Stimulated activated CD8-positive, alpha-beta memory T cell treated with anti-CD3 and anti-CD28 coated beads, Interleukin-12 subunit alpha, Interleukin-12 subunit beta, amount 100 ng/mL, for 4 hours (primary cell): ENCODE measurements around the gene SNX13.

Experiments
- DNase-seq: peaks from one replicate; pipeline ENCODE4 v3.0.0-alpha.2; 2020; ENCODE audit warnings: low read depth

Gene SNX13

DNA sequence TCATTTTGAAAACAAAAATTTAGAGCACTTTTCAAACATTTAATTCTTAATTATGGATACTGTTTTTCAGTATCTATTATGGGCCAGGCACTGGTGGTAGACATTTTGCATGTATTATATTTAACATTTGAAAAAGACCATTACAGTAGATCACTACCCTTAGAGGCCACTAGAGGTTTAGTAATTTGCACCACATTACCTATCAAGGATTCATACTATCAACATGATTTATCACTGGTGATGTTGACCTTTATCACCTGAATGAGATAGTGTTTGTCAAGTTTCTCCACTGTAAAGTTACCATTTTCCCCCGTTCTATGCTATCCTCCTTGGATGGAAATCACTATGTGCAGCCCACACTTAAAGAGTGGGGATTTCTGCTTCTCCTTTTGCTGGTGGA is 4.4 kb upstream of the SNX13 start:
- no peak for DNase-seq

DNA sequence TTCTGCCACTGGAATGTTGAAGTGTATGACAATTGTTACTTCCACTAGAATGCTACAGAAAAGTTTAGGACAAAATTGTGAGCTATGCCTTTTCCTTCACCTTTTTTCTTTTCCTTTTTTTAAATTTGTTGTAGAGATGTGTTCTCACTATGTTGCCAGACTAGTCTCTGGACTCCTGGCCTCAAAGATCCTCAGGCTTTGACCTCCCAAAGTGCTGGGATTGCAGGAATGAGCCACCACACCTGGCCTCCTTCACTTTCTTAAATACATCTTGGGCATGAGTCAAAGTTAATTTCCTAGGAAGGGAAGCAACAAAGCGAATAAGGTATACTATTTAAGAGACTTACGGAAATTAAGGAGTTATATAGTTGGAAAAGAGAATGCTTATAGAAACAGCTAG is 2.7 kb upstream of the SNX13 start:
- DNase-seq = no peak

DNA sequence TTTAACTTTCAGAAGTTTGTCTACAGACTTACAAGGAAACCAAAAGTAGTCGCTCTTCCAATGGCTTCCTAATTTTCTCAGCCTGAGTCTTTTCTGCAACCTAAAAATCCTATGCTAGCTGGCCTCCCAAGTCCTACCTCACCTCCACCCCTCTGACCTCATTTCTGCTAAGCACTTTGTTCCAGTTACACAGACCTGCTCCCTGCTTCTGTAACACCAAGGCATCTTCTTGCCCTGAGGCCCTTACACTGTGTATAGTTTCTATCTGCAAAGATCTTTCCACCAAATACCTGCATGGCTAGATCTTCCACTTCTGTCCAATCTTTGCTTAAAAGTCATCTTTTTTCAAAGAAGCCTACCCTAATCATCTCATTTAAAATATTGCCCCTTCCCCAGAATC is 1.9 kb upstream of the SNX13 start:
- no peak for DNase-seq

DNA sequence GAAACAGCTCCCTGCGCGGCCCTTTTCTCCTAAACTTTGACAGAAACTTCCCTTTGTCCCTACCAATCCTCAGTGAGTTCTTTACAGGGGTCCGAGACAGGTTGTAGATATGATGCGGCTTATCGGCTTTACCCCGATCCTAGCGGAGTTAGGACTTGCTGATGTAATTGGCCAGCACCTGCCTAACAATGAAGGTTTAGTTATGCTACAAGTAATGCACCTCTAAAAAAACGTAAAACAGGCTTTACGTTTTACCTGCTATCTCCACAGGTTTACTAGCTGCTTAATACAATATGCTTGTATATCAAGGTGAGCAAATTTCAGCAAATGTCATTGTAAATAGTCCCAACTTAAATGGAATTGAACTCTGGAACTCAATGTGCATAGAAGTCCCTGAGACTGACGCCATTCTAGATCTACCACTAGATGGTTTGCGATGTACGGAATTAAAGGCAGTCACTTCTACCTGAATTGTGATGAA is 697 bp upstream of the SNX13 start:
- no peak for DNase-seq

DNA sequence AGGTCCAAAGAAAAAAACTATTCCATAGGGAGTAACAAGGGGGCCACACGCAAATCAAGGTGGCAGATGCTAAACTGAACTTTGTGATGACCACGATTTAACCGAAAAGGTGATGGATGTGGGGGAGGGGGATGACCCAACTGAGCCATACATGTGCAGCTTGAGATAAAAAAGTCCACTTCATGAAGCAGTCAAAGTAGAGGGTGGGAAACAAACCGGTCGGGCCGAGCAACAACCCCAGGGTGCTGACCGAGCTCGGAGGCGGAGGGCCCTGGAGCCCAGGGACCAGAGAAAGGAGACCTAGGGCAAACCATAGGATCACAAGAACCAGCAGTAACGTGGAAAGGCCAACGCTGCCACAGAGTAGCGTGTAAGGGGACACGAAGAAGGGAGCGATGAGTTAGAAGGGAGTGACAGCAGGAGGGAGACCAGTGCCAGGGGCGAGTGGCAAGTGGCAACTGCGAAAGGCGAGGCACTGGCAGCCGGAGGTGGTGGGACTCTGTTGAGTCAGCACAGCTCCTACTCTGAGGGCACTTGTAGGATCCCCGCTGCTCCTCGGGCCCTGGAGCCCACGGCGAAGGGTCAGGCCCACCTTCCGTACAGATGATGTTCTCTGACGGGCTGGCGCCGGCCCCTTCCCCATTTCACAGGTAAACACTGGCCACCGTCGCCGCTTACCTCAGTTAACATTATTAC is 540 bp downstream of the SNX13 start:
- peak; percentile 24 for DNase-seq

DNA sequence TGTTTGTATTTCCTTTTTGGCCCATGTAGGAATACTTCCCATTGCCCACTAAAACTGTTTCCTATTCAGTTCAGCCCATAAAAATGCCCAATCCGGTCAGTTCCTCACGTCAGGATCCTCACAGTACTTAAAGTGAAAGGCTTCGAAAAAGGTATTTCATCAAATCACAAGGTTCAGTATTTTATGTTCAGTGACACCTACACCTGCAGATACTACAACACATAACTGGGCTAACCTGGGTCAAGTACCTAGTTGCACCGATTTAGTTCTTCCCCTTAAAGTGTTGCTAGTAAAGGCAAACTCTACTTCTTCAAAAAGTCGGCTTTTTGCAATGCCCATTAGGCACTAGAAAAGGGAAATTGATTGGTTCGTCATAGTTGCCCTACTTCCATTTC is 1.1 kb downstream of the SNX13 start:
- no peak for DNase-seq

DNA sequence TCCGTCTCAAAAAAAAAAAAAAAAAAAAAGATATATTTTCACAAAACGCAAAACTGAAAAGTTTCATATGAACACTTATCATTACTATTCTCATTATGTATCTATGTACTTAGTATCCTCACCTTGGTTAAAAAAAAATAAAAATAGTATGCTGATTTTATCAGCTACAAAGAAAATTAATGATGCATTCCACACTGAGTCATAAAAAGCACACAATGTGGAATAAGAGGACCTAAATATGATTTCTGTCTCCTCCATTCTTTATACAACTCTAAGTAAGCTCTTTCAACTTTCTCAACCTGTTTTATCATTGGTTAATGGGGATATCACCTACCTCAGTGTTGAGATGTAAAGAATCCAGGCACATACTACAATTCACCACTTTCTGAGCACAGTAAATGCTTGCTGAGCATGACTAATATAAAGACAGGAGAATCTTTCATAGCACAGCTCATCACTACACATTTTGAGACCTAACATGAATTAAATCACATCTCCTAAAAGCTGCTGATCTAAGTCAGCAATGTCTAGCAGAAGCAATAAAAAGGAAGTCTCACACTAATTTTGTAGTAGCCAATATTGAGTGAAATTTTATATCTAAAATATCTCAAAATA is 2.7 kb downstream of the SNX13 start:
- DNase-seq = no peak

DNA sequence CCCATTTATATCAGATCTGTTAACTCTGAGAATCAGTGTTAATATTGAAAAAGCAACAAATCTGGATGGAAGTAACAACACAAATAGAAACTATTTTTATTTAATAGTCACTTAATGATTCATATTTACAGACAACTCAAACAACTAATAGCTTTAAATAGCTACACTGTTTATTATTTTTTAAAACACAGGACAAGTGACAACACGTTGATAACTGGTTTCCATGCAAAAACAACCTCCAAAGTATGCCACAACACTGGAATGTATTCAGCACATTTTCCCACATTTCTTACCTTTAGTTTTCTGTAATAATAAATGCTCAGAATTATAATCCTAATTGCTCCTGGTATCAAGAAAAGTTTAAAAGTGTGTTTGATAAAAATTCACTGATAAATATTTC is 4.0 kb downstream of the SNX13 start:
- DNase-seq = no peak

DNA sequence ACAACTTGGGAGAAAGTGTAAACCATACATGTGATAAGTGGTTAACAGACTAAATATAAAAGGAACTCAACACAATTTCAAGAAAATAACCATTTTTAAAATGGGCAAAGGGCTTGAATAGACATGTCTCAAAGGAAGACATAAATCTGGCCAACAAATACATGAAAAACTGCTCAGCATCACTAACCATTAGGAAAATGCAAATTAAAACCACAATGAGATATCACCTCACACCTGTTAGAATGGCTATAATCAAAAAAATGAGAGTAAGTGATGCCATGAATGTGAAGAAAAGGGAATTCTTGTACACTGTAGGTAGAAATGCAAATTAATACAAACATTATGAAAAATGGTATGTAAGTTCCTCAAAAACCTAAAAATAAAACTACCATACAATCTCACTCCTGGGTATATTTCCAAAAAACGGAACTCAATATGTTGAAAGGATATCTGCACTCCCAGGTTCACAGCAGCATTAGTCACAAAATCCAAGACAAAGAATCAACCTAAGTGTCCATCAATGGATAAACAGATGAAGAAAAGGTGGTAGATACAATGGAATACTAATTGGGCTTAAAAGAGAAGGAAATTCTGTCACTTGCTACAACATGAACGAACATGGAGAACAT is 5.6 kb downstream of the SNX13 start:
- DNase-seq = no peak

DNA sequence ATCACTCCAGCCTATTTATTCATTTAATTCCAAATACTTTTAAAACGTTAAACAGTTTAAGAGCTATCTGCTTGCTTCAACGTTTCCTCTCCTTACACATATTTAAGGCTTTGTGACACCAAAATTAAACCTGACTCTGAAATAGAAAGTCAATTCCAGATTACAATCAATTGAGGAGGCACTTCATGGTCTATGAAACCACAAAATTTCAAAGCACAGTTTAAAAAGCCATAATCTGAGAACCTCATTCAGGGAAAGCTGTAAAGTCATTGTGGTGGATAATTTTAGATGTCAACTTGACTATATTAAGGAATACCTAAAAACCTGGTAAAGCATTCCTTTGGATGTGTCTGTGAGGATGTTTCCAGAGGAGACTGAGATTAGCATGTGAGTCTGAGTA is 6.2 kb downstream of the SNX13 start:
- no peak for DNase-seq

DNA sequence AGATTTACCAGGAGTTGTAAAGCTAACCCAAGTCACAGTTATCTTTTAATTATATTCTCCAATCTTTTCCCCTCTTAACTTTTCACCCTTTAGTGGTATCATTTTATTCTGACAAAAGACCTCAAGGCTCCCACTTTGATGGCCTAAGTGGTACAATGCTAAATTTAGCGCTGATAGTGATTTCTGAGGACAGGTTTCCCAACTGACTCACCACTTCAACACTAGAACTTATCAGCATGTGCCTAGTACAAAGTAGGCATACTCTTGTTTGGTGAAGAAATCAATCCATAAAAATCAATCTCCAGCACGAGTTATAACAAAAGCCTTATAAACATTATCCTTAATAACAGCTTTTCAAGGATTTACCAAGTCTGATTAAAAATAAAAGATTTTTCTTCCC is 7.5 kb downstream of the SNX13 start:
- DNase-seq = no peak

DNA sequence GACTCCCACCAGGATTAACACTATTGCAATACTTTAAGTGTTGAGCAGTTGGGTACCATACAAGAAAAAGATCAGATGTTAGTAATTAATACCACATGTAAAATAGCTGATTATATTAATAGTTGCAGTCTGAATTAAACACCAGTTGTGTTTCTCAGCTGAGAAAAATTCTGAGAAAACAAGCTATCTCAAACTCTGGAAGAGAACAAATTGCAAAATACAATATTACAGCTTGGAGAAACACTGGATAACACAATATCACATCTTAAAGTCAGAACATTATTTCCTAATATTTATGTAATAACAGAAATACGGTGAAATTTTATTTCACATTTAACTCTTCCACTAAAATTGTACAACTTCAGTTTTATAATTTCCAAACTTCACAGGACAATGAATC is 9.2 kb downstream of the SNX13 start:
- DNase-seq = no peak

DNA sequence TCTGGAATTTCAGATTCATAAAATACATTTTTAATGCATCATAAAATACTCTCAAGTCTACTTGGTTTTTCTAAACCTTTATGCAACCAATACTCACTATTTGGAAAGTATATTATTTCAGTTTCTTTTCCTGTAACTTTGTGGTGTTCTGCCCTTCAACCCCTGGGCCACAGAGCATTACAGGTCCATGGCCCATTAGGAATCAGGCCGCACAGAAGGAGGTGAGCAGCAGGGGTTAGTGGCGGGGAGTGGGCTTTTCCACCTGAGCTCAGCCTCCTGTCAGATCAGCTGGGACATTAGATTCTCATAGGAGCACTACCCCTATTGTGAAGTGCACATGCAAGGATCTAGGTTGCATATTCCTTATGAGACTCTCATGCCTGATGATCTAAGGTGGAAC is 9.7 kb downstream of the SNX13 start:
- DNase-seq = no peak

DNA sequence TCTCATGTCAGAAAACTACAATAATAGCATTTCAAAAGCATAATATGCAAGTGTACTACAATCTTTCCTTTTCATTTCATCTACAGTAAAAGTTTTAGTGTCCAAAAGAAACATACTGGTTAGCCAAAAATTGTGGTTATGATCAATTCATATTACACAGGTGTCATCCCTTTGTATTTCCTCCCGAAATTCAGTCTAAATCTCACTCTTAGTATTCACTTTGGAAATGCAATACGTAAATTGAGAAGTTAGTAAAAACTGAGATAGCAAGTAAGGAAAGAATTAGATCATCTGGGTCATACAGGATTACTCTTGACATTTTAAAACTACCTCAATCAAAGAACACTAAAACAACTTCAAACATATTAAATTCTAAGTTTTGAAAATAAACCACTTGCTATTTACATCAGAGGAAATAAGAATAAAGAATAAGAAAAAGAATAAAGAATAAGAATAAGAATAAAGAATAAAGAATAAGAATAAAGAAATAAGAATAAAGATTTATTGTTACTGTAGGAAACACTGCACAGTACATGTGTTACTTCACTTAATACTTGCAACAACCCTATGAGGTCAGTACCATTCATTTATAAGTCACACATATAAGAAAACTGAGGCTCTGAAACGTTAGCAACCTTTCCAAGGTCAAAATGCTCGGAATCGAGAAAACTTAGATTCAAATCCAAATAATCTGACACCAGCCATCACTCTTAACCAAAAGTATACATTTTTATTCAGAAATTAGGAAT is 10.5 kb downstream of the SNX13 start:
- no peak for DNase-seq

DNA sequence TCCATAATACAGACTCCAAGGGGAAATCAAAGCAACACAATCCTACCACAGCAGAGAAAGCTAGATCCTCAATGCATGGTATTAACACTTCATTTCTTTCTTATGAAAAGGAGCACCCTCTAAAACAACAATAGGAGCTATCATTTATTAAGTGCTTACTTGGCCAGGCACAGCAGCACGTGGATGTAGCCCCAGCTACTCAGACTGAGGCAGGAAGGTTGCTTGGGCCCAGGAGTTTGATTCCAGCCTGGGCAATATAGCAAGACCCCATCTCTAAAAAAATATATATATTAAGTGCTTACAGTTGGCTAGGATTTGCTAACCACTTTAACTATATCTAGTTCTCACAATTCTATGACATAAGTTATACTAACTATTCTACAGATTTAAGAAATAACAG is 12.2 kb downstream of the SNX13 start:
- no peak for DNase-seq

DNA sequence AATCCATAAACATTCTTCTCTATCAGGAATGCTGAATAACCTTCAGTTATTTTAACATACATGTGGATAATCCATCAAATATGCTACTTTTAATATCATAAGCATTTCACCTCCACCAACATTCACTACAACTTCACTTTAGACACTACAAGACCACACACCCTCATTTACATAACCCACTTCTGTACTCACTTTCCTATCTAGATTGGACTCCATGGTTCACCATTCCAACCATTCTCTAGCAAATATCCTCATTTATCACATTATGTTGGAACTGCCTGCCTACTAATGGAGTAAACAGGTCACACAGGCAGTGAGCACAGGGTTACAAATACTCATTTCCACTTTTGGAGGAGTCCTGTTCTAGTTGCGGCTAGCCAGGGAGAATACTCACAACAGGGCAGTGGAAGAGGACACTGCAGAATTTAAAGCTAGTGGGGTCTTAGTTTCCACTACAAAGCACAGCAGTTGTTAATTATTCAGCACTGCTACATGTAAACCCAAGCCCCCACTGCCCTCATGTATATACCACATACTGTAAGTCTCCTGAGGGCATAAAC is 18.4 kb downstream of the SNX13 start:
- DNase-seq = no peak

DNA sequence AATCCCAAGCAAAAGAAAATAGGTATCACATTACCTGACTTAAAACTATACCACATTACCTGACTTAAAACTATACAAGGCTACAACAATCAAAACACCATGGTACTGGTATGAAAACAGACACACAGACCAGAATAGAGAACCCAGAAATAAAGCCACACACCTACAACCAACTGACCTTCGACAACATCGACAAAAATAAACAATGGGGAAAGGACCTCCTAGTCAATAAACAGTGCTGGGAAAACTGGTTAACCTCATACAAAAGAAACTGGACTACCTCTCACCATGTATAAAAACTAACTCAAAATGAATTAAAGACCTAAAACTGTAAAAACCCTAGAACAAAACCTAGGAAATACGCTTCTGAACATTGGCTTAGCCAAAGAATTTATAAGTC is 22.5 kb downstream of the SNX13 start:
- DNase-seq = no peak

DNA sequence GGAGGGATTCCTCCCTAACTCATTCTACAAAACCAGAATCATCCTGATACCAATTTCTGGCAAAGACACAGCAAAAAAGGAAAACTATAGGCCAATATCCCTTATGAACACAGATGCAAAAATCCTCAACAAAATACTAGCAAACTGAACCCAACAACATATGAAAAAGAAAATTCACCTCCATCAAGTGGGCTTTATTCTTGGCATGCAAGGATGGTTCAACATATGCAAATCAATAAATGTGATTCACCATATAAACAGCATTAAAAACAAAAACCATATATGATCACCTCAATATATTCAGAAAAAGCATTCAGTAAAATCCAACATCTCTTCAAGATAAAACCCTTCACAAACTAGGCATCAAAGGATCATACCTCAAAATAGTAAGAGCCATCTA is 23.5 kb downstream of the SNX13 start:
- no peak for DNase-seq

DNA sequence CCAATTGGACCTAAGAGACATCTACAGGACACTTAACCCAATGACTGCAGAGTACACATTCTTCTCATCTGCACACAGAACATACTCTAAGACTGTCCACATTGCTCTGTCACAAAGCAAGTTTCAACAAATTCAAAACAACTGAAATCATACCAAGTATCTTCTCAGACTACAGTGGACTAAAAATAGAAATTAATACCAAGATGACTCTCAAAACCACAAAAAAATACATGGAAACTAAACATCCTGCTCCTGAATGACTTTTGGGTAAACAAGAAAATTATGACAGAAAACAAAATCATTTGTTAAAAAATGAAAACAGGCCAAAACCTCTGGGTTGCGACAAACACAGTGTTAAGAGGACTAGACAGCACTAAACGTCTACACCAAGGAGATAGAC is 24.5 kb downstream of the SNX13 start:
- DNase-seq = no peak

DNA sequence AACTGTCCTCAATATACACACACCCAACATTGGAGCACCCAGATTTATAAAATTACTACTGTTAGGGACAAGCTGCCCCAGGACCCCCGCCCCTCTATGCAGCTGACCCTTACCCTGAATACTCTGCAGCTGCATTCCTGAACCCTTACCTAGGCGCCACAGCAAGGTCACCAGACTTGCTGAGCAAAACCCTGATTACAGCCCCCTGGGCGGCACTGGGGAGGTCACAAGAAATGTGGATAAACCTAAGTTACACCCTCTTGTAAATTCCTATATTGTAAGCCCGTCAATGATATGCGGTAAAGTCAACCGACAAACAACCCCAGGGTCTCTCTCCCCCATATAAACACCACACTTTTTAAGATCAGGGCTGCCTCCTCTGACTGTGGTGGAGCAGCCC is 25.1 kb downstream of the SNX13 start:
- no peak for DNase-seq

DNA sequence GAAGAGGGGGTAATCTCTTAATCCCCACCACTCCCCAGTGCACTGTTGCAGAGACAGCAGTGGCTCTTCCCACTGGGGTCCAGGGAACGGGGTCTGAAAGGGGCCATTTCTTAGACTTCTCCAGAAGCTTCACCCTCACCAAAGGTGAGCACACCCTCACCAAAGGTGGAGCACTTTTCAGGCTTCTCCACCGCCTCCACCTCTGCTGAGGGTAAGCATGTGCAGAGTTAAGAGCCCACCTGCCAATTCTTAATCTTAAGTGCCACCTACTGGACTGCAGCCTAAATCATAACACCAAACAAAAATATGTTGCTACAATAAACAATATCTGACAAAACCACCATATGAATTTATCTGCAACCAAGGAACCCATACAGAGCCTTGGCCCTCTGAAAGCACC is 27.0 kb downstream of the SNX13 start:
- no peak for DNase-seq

DNA sequence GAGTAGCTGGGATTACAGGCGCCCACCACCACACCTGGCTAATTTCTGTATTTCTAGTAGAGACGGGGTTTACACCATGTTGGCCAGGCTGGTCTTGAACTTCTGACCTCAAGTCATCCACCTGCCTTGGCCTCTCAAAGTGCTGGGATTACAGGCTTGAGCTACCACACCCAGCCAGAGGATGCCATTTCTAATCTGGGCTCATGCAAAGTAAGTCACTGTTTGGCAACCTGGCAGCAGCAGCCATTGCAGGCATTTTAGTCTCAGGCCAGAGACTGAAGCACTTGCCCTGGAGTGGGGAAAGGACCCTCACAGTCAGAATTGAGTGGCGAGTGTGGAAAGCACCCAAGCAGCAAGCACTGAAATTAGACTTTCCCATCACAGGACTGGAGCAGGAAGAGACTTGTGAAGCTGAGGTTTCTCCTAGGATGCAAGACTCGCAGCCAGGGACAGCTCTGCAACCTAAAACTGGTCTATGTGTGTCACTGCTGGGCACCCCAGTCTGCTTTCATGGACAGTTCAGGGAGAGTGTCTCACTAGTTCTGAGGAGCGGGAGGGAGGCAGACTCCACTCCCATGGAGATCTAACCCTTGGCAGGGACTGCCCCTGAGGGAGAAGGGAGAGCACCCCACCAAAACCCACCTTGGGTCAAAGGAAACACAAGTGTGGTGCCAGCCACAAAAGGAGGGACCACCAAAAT is 27.6 kb downstream of the SNX13 start:
- no peak for DNase-seq
